Aortic smooth muscle cell (primary cell): ENCODE results near the gene UNC13B. TPM values are rescaled to one million over a fixed set of nuclear protein-coding genes. Genes with fewer than 3 reads are reported as not detected.

Experiments
- total RNA-seq: library from RNA; depleted of rRNA; stranded (reverse); fragments of >200 nt; gene quantifications from 2 replicates; pipeline ENCODE4 v1.2.3, GENCODE V29; 2014

The UNC13B gene
- 34.3 and 35.1 TPM in 2 replicates for total RNA-seq

DNA sequence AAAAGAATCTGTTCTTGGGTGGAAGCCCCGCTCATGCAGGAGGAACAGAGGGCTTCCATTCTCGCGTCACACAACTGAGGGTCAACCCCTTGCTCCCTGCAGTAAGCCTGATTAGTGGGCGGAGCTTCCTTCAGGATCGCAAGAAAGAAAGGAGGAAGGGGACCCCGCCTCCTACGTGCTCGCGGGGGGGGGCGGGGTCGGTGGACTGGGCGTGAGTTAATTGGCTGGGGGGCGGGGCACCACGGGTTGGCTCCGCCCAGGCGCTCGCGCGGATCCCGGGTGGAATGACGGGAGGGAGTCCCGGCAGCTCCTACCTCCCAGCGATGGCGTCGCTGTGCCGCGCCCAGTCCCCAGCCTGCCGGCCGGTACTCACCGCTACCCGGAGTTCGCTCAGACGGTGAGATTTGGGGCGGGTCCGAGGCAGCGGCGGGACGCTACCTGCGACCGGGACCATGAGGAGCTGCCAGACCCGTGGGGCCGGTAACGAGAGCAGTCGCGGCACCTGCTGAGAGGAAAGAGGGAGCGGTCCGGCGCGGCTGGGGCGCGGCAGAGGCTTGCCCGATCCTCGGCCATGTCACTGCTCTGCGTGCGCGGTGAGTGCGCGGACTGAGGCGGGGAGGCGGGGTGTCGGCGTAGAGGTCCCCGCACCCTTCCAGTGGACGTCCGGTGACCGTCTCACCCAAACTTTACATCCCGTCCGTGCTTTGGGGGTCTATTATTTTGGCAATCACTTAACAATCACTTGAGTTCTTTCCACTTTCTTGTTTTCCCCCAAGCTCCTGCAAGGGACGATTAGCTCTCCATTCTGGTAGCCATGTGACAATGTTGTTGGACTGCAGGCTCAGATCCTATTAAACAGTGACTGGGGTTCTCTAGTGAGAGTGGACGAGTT is at the start of gene UNC13B:
TSS of gene UNC13B (plus strand) at position 297 of the 892 bp plus-strand sequence. CDS start at position 572, 275 bp downstream.

DNA sequence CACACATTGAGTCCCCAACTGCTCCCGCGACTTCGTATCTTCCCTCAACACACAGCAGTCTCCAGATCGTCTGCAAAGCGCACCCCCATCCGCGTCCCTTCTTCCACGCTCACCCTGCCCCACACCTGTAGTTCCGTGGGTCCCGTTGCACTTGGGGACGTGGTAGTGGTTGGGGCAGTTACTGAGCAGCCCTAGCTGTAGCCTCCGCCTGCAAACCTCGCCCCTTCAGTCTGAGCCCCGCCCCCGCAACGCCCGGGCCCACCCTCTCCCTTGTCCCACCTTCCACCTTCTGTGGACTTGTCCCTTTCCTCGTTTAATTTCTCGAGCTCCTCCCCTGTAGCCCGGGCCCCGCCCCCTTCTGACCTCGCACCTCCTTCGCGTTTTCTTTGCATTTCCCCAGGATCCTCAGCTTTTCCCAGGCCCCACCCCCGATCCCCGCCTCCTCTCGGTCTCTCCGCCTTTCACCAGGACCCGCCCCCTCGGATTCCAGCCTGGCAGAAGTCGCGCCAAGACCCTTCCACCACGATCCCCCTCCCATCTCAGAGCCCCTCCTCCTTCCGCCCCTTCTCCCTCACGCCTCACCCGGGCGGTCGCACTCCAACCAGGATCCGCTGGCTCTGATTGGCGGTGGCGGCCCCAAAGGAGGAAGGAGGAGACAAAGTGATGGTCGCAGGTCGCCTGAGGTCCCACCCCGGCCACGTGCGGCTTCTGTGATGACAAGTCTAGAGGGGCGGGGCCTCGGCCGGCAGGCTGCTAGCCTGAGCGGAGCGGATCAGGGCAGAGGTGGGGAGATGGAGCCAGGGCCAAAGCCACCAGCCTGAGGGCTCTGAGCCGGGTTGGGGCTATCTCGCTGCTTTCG is 45.9 kb upstream of the UNC13B start, which contains the start of gene ATOSB:
TSS of gene ATOSB (minus strand) at position 183 of the 859 bp plus-strand sequence. CDS start 7,588 bp downstream, outside the sequence.

Other genes starting within 250 kb of the UNC13B start
- 0.06 and 0.13 TPM in 2 replicates for gene PHF24, start 203.7 kb upstream of the UNC13B start, total RNA-seq
- gene DNAJB5, start 172.3 kb upstream of the UNC13B start, total RNA-seq, result 11.2 and 11.6 TPM in 2 replicates
- 411 and 466 TPM in 2 replicates for gene VCP, start 89.4 kb upstream of the UNC13B start, total RNA-seq
- gene FANCG, start 82.1 kb upstream of the UNC13B start, total RNA-seq, result 14.1 and 19.2 TPM in 2 replicates
- 11.8 and 12.2 TPM in 2 replicates for gene PIGO, start 65.4 kb upstream of the UNC13B start, total RNA-seq
- gene STOML2, start 58.9 kb upstream of the UNC13B start, total RNA-seq, result 102 and 127 TPM in 2 replicates
- gene ATOSB, start 46.1 kb upstream of the UNC13B start, total RNA-seq, result 28.6 and 34.7 TPM in 2 replicates